Dermis microvascular lymphatic vessel endothelial cell (primary cell): ENCODE results near the gene ELMOD3. TPM values are rescaled to one million over a fixed set of nuclear protein-coding genes. Genes with fewer than 3 reads are reported as not detected.

ENCODE experiments used
- DNase-seq, 2 donors: peaks; one replicate each; pipeline versions ENCODE4 v3.0.0 to v3.0.0-alpha.2; 2010; ENCODE audit warnings: low read depth in 2 of 2
- total RNA-seq: library from RNA; depleted of rRNA; stranded (reverse); fragments of >200 nt; gene quantifications from 2 replicates; pipeline ENCODE4 v1.2.1, GENCODE V29; 2014

Gene ELMOD3
- total RNA-seq, 1 donor from 2014 or later = 6.9 TPM

DNA sequence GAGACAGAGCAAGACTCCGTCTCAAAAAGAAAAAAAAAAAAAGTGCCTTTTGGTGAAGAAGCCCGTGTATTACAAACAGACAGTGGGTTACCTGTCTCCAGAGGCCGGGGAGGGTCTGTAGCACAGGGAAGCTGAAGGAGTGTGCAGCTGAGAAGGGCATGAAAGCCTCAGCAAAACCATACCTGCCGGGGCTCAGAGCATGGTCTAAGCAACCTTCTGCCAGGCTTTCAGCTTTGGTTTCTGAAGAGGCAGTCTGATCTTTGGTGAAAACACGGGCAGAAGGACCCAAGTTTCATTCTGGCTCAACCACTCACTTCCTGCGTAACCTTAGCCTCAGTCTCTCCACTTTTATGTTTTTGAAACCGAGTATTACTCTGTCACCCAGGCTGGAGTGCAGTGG, 85.4 kb downstream of the ELMOD3 start:
- no peak for DNase-seq

DNA sequence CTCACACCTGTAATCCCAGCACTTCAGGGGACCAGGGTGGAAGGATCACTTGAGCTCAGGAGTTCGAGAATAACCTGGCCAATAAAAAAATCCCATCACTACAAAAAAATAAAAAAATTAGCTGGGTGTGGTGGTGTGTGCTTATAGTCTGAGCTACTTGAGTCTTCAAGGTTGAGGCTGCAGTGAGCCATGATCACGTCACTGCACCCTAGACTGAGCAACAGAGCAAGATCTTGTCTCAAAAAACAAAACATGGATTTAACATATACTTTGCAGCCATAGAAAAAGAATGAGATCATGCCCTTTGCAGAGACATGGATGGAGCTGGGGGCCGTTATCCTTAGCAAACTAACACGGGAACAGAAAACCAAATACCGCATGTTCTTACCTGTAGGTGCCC, 86.2 kb downstream of the ELMOD3 start:
- no peak for DNase-seq

Other genes starting within 250 kb of the ELMOD3 start
- gene TCF7L1, start 221.4 kb upstream of the ELMOD3 start, total RNA-seq = 4.2 and 6.2 TPM in 2 replicates
- gene TGOLN2, start 26.8 kb upstream of the ELMOD3 start, total RNA-seq = 56.1 and 70.3 TPM in 2 replicates
- gene RETSAT, start 241 bp upstream of the ELMOD3 start, total RNA-seq = 51.6 and 54.1 TPM in 2 replicates
- 62.4 and 63.6 TPM in 2 replicates for gene CAPG, start 55.6 kb downstream of the ELMOD3 start, total RNA-seq
- under 0.01 TPM in 2 replicates for gene SH2D6, start 63.9 kb downstream of the ELMOD3 start, total RNA-seq
- gene MAT2A, start 184.4 kb downstream of the ELMOD3 start, total RNA-seq = 89.1 and 116 TPM in 2 replicates
- gene GGCX, start 206.7 kb downstream of the ELMOD3 start, total RNA-seq = 27.3 and 40.0 TPM in 2 replicates
- gene VAMP8, start 222.8 kb downstream of the ELMOD3 start, total RNA-seq = 2.8 and 5.9 TPM in 2 replicates
- gene VAMP5, start 229.7 kb downstream of the ELMOD3 start, total RNA-seq = 89.2 and 109 TPM in 2 replicates
- 197 and 224 TPM in 2 replicates for gene RNF181, start 241.0 kb downstream of the ELMOD3 start, total RNA-seq
- 5.8 and 14.2 TPM in 2 replicates for gene TMEM150A, start 247.9 kb downstream of the ELMOD3 start, total RNA-seq